NCI-H226 (cell line): Measurements from ENCODE around the gene ATP8B3.

Experiments used
- DNase-seq: peaks from one replicate; pipeline ENCODE4 v3.0.0-alpha.2; 2015

Gene ATP8B3

DNA sequence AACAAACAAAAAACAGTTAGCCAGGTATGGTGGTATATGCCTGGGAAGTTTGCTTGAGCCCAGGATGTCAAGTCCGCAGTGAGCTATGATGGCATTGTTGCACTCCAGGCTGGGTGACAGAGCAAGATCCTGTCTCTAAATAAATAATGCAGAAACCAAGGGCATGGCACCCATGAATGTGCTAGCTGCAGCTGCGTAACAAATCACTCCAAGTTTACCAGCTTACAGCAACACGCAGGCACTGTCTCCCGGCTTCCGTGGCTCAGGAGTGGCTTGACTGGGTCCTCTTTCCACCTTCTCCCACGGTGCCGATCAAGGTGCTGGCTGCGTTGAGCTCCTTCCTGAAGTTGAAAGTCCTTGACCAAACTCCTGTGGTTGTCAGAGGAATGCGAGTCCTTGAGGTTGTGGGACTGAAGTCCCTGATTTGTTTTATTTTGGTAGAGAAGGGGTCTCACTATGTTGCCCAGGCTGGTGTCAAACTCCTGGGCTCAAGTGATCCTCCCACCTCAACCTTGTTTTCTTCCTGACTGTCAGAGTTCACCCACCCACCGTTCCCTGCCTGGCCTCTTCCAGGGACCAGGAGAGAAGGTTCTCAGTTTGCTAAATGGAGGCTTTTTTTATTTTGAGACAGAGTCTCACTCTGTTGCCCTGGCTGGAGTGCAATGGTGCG, 72.0 kb downstream of the ATP8B3 start:
- no peak for DNase-seq

DNA sequence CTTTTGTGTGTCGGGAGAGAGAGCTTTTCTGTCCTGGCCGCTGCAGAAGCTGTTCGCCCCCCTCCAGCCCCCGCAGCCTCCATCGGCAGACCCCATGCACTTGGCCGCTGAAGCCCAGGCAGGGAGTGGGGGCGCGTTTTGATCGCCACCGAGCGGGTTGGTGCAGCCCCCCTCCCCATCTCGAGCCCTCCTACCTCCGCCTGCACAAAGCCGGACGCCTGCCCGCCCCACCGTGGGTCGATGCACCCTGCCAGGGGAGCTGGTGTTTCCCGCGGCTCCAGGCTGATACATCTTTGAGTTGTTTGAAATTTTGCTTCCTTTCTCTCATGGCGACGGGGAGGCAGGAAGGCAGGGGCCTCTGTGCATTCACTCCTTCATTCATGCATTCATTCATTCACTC, 75.1 kb downstream of the ATP8B3 start:
- no peak for DNase-seq

GRCh38 chr19:1736280-1736679, 75.8 kb downstream of the ATP8B3 start:
- DNase-seq: no peak

GRCh38 chr19:1734321-1734966, 77.6 kb downstream of the ATP8B3 start:
- no peak for DNase-seq
